GM13976 (cell line): ENCODE results near the gene ACBD6.
A peak's percentile ranks its signal among the peaks of the same experiment; 100 is the strongest.

ENCODE experiments used
- DNase-seq: peaks from one replicate; pipeline ENCODE4 v3.0.0; 2012; ENCODE audit warnings: low spot score
- in situ Hi-C: fragments of 300-500 bp; cut with MboI; formaldehyde crosslinking; loops from one replicate; pipeline ENCODE4 v1.12.0; 2022; ENCODE audit warnings: low sequenced_read_pairs, mixed read lengths, inconsistent platforms; ENCODE audit not compliant: unreplicated experiment
- TF ChIP-seq, protein P1 (sequence below): IDR thresholded peaks from 2 replicates; pipeline ENCODE4 v1.5.1; 2012; ENCODE audit warnings: borderline replicate concordance, mild to moderate bottlenecking; ENCODE audit not compliant: insufficient read depth; ENCODE audit errors: extremely low read depth, missing control alignments, control extremely low read depth

ACBD6 gene

GRCh38 chr1:180392020-180392419, 110.4 kb downstream of the ACBD6 start:
- in situ Hi-C loops: no loop called here
- TF ChIP-seq, protein P1, sequence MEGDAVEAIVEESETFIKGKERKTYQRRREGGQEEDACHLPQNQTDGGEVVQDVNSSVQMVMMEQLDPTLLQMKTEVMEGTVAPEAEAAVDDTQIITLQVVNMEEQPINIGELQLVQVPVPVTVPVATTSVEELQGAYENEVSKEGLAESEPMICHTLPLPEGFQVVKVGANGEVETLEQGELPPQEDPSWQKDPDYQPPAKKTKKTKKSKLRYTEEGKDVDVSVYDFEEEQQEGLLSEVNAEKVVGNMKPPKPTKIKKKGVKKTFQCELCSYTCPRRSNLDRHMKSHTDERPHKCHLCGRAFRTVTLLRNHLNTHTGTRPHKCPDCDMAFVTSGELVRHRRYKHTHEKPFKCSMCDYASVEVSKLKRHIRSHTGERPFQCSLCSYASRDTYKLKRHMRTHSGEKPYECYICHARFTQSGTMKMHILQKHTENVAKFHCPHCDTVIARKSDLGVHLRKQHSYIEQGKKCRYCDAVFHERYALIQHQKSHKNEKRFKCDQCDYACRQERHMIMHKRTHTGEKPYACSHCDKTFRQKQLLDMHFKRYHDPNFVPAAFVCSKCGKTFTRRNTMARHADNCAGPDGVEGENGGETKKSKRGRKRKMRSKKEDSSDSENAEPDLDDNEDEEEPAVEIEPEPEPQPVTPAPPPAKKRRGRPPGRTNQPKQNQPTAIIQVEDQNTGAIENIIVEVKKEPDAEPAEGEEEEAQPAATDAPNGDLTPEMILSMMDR: no peak
- no peak for DNase-seq

DNA sequence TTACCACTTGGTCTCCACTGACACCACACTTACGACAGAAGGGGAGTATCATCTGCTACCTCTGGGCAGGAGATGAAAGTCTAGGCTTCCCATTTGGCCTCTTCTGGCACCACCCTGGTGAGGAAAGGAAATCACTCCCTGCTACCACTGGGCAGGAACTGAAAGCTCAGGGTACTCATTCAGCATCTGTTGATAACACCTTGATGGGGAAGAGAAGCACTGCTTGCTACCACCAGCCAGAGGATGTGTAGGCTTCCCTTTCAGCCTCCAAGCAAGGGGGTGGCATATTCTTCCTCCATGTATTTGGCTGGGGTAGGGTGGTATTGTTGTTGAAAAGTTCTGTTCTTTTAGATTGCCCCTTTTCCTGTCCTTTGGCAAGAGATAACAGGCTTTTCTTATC, 115.0 kb downstream of the ACBD6 start:
- DNase-seq: no peak
- in situ Hi-C loops: no loop called here
- TF ChIP-seq, protein P1: no peak

- peak; percentile 16 for DNase-seq
- TF ChIP-seq, protein P1: no peak
- in situ Hi-C loops: no loop called here
Observed at GRCh38 chr1:180386745-180387367, 115.5 kb downstream of the ACBD6 start.

DNA sequence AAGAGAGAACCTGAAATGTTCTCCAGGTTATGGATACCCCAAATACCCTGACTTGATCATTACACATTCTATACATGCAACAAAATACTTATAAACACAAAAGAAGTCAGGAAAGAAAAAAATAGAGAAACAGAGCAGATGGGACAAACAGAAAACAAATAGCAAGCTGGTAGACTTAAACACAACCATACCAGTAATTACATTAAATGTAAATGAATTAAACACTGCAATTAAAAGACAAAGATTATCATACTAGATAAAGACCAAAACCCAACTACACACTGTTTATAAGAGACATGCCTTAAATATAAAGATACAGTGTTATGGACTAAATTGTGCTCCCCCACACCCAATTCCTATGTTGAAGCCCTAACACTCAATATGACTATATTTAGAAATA, 117.2 kb downstream of the ACBD6 start:
- TF ChIP-seq, protein P1: no peak
- in situ Hi-C loops: no loop called here
- no peak for DNase-seq

DNA sequence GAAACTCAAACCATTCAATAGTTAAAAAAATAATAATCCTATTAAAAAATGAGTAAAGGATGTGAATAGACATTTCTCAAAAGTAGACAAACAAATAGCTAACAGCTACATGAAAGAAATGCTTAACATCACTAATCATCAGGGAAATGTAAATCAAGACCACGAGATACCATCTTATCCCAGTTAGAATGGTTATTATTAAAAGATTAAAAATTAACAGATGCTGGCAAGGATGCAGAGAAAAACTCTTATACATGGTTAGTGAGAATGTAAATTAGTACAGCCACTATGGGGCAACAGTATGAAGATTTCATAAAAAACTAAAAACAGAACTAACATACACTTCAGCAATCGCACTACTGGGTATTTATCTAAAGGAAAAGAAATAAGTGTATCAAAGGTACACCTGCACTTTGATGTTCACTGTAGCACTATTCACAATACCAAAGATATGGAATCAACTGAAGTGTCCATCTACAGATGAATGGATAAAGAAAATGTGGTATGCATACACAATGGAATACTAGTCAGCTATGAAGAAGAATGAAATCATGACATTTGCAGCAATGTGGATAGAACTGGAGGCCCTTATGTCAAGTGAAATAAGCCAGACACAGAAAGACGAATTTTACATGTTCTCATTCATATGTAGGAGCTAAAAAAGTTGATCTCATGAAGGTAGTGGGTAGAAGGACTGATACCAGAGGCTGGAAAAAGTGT, 117.9 kb downstream of the ACBD6 start:
- DNase-seq: no peak
- TF ChIP-seq, protein P1: no peak
- in situ Hi-C loops: no loop called here

GRCh38 chr1:180382326-180383115, 119.9 kb downstream of the ACBD6 start:
- TF ChIP-seq, protein P1: no peak
- in situ Hi-C loops: no loop called here
- no peak for DNase-seq
